Measurements from ENCODE around the gene ILKAP. TPM values are rescaled to one million over a fixed set of nuclear protein-coding genes. Genes with fewer than 3 reads are reported as not detected.

Gene ILKAP
- total RNA-seq, 4 donors from 2014 or later = 27.2 to 48.0 (median 37.2) TPM

- no peak for TF ChIP-seq CTCF (IDR thresholded peaks at IDR 0.05; ENCODE audit: low read depth)
Observed at GRCh38 chr2:238126775-238127164, 76.7 kb downstream of the ILKAP start.

- TF ChIP-seq CTCF (IDR thresholded peaks at IDR 0.05; ENCODE audit: low read depth) = no peak
Observed at GRCh38 chr2:238126338-238126737, 77.2 kb downstream of the ILKAP start.

- no peak for TF ChIP-seq CTCF (IDR thresholded peaks at IDR 0.05; ENCODE audit: low read depth)
Observed at GRCh38 chr2:238125127-238125885, 78.2 kb downstream of the ILKAP start.

- TF ChIP-seq CTCF (IDR thresholded peaks at IDR 0.05; ENCODE audit: low read depth) = no peak
Observed at GRCh38 chr2:238124488-238125126, 78.9 kb downstream of the ILKAP start.

GRCh38 chr2:238123991-238124470, 79.5 kb downstream of the ILKAP start:
- TF ChIP-seq CTCF (IDR thresholded peaks at IDR 0.05; ENCODE audit: low read depth) = no peak

GRCh38 chr2:238123218-238123971, 80.1 kb downstream of the ILKAP start:
- TF ChIP-seq CTCF (IDR thresholded peaks at IDR 0.05; ENCODE audit: low read depth) = no peak
